ACC112 (cell line): ENCODE results near the gene OGDHL.
"Not testable (repeated sequence)": the region's sequence is repeated elsewhere in the genome, so short reads cannot be mapped to it uniquely, and the experiment has no call there.

Experiments used
- H2AFZ ChIP-seq: fragments of 200-600 bp; sonication (generic); one replicate; pipeline ENCODE4 v1.6.0; 2017; ENCODE audit warnings: antibody characterized with exemption, low read length; ENCODE audit not compliant: unreplicated experiment
- H3K27ac ChIP-seq: fragments of 200-600 bp; sonication (generic); 2 replicates; pipeline ENCODE4 v1.5.1; 2014; ENCODE audit warnings: low read depth, mild to moderate bottlenecking, antibody characterized with exemption, low read length, moderate library complexity
- H3K27me3 ChIP-seq: fragments of 200-600 bp; sonication (generic); 2 replicates; pipeline ENCODE4 v1.6.1; 2014; ENCODE audit warnings: mild to moderate bottlenecking, antibody characterized with exemption, low read length, moderate library complexity, mixed read lengths; ENCODE audit not compliant: insufficient read depth
- H3K36me3 ChIP-seq: fragments of 200-600 bp; sonication (generic); 2 replicates; pipeline ENCODE4 v1.6.1; 2016; ENCODE audit warnings: mild to moderate bottlenecking, antibody characterized with exemption, low read length, moderate library complexity, mixed read lengths; ENCODE audit not compliant: insufficient read depth
- H3K4me1 ChIP-seq: fragments of 200-600 bp; sonication (generic); one replicate; pipeline ENCODE4 v1.6.1; 2016; ENCODE audit warnings: low read length, mixed read lengths; ENCODE audit not compliant: insufficient read depth, unreplicated experiment, control insufficient read depth
- H3K4me3 ChIP-seq: fragments of 200-600 bp; sonication (generic); 2 replicates; pipeline ENCODE4 v1.5.1; 2014; ENCODE audit warnings: mild to moderate bottlenecking, low read depth, low read length
- H3K79me2 ChIP-seq: fragments of 200-600 bp; sonication (generic); one replicate; pipeline ENCODE4 v1.6.0; 2016; ENCODE audit warnings: low read length; ENCODE audit not compliant: control insufficient read depth, unreplicated experiment, insufficient read depth

Gene OGDHL

DNA sequence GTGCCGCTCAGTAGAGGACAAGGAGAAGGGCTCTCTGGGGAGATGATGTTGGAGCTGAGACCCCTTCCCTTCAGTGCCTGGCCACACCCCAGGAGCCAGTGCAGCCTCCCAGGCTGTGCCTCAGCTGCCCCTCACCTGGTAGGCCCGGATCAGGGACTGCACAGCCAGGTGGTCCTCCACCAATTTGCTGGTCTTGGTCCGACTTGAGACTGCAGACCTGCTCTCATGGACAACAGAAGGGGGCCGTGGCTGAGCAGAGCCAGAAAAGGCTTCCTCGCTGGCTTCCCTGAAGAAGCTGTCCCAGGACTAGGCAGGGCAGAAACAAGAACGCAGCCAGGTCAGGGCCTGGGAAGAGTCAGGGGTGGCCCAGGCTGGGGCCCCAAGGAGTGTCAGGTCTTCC, 5.5 kb downstream of the OGDHL start:
- Histone ChIP-seq H3K79me2 (no peaks in the 10 kb centered on the region), H3K4me1 (no peaks in the 10 kb centered on the region), H3K27me3 (peaks cover 61% of the 10 kb centered on the region), H3K36me3 (no peaks in the 10 kb centered on the region), H3K27ac (no peak overlapping the region), H2AFZ (no peak overlapping the region), H3K4me3 (no peak overlapping the region)

GRCh38 chr10:49756031-49756430, 6.1 kb downstream of the OGDHL start:
- no peak overlapping the region for H3K4me3 ChIP-seq
- H3K79me2 ChIP-seq = no peaks in the 10 kb centered on the region
- H3K27ac ChIP-seq = no peak overlapping the region
- H3K27me3 ChIP-seq = peaks cover 55% of the 10 kb centered on the region
- no peaks in the 10 kb centered on the region for H3K4me1 ChIP-seq
- no peaks in the 10 kb centered on the region for H3K36me3 ChIP-seq
- no peak overlapping the region for H2AFZ ChIP-seq

DNA sequence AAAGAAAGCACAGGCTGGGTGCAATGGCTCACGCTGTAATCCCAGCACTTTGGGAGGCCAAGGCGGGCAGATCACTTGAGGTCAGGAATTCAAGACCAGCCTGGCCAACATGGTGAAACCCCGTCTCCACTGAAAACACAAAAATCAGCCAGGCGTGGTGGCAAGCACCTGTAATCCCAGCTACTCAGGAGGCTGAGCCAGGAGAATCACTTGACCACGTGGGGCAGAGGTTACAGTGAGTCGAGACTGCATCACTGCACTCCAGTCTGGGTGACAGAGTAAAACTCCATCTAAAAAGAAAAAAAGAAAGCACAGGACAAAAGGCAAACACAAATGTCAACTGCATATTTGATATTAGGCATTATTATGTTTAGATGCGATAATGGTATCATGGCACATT, 7.2 kb downstream of the OGDHL start:
- H3K27ac ChIP-seq, H3K79me2 ChIP-seq, H2AFZ ChIP-seq, H3K4me3 ChIP-seq, H3K36me3 ChIP-seq, H3K4me1 ChIP-seq: not testable (repeated sequence)
- peaks cover 49% of the 10 kb centered on the region for H3K27me3 ChIP-seq

DNA sequence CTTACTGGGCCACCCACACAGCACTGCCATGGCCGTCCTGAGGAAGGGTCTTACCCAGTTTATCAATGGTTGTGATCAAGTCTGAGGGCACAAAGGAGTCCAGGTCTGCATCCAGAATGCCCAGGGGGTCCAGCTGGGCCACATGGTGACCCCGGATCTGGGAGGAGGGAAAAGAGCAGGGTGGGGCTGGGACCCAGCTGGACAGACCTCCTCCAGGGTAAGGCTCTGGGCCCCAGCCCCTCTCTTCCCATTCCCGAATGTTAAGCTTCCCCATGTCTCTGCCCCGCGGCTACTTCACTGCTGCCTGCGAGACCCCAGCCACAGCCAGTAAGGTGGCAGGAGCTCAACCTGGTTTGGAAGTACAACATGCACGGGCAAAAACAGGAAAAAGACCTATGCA, 9.5 kb downstream of the OGDHL start:
- peaks cover 48% of the 10 kb centered on the region for H3K27me3 ChIP-seq
- no peak overlapping the region for H2AFZ ChIP-seq
- H3K4me1 ChIP-seq = no peaks in the 10 kb centered on the region
- H3K36me3 ChIP-seq = no peaks in the 10 kb centered on the region
- H3K79me2 ChIP-seq = no peaks in the 10 kb centered on the region
- H3K27ac ChIP-seq = no peak overlapping the region
- H3K4me3 ChIP-seq = no peak overlapping the region

- Histone ChIP-seq H3K4me3 (no peak overlapping the region), H2AFZ (no peak overlapping the region), H3K27me3 (peaks cover 45% of the 10 kb centered on the region), H3K36me3 (no peaks in the 10 kb centered on the region), H3K4me1 (no peaks in the 10 kb centered on the region), H3K79me2 (no peaks in the 10 kb centered on the region), H3K27ac (no peak overlapping the region)
Measured at GRCh38 chr10:49751636-49752510, 10.2 kb downstream of the OGDHL start.

DNA sequence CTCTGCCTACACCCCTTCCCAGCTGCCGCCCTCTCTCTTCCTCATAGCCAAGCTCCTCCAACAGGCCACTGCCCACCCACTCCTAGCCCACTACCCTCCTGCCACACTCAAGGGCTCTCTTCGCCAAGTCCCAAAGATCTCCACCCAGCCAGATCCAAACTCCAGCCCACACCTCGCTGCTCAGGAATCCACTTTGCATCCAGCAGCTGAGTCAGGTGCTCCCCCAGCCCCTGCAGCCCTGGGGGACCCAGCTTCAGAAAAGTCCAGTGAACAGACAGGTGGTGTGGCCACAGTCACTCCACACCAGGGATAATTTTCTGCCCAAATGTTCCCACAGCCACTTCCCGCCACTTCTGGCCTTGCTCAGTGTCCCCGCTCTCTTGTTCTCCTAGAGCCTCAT, 10.9 kb downstream of the OGDHL start:
- no peak overlapping the region for H2AFZ ChIP-seq
- no peaks in the 10 kb centered on the region for H3K4me1 ChIP-seq
- no peaks in the 10 kb centered on the region for H3K36me3 ChIP-seq
- H3K27ac ChIP-seq = no peak overlapping the region
- H3K4me3 ChIP-seq = no peak overlapping the region
- no peaks in the 10 kb centered on the region for H3K79me2 ChIP-seq
- H3K27me3 ChIP-seq = peaks cover 38% of the 10 kb centered on the region

- no peak overlapping the region for H3K27ac ChIP-seq
- H3K79me2 ChIP-seq = no peaks in the 10 kb centered on the region
- H3K4me1 ChIP-seq = no peaks in the 10 kb centered on the region
- H2AFZ ChIP-seq = no peak overlapping the region
- H3K4me3 ChIP-seq = no peak overlapping the region
- peaks cover 32% of the 10 kb centered on the region for H3K27me3 ChIP-seq
- no peaks in the 10 kb centered on the region for H3K36me3 ChIP-seq
Measured at GRCh38 chr10:49750546-49750945, 11.6 kb downstream of the OGDHL start.

DNA sequence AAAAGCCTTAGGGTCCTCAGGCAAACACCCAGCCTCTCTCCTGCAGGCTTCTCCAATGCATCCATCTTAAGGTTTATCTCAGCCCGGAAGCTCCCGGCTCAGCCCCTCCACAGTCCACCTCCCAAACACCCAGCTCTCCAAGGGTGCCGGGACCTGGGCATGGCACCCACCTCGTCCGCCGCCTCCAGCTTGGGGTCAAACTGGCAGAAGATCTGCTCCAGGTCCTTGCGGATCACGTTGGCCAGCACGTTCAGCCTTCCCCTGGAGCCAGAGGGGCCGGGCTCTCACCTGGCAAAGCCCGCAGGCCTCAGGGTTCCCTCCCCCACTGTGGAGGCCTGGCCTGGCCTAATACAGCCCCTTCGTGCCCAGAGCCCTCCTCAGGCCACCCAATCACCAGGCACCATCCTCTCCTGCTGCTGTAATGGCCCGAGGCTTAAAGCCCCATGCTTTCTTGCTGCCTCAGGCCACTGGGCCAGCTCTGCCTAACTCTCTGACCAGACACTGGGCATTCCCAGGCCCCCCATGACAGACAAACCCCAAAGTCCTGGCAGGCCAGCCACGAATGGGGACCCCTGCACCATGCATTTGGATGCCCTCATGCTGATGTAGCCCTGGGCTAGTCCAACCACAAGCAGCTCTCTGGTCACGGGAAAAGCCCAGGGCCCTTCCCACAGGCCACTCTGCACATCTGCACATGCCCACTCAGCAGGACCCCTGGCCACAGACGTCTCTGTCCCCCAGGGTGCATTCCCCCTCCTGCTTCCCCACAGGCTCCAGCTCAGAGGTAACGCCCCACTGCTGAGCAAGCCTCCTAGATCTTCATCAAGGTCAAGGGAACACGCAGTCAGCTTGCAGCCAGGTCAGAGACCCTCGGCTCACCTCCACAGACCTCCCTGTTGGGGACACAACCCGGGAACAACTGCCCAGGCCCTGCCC, 12.3 kb downstream of the OGDHL start:
- H3K4me1 ChIP-seq = no peaks in the 10 kb centered on the region

DNA sequence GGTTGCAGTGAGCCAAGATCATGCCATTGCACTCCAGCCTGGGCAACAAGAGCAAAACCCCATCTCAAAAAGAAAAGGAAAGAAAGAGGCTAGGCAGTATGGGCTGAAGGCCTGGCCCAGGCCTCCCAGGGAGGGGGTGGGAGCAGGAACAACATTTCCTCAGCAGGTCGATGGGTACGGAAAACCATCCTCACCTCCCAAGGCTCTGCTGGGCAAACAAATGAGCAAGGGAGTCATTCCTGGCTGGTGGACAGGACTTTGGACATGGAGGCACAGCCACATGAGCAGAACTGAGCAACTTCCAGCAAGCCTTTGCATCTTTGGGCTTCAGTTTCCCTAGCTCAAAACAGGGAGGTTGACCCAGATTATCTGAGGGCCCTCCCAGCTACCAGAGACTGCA, 13.0 kb downstream of the OGDHL start:
- peaks cover 18% of the 10 kb centered on the region for H3K27me3 ChIP-seq
- no peak overlapping the region for H3K27ac ChIP-seq
- no peaks in the 10 kb centered on the region for H3K4me1 ChIP-seq
- H3K79me2 ChIP-seq = no peaks in the 10 kb centered on the region
- no peak overlapping the region for H2AFZ ChIP-seq
- H3K4me3 ChIP-seq = no peak overlapping the region
- H3K36me3 ChIP-seq = no peaks in the 10 kb centered on the region

More for the DNA sequence above, 12.3 kb downstream of the OGDHL start:
- no peak overlapping the region for H3K4me3 ChIP-seq
- H3K36me3 ChIP-seq = no peaks in the 10 kb centered on the region
- H2AFZ ChIP-seq = no peak overlapping the region
- H3K79me2 ChIP-seq = no peaks in the 10 kb centered on the region
- H3K27ac ChIP-seq = no peak overlapping the region
- H3K27me3 ChIP-seq = peaks cover 25% of the 10 kb centered on the region

- Histone ChIP-seq H3K4me3 (no peak overlapping the region), H2AFZ (no peak overlapping the region), H3K36me3 (no peaks in the 10 kb centered on the region), H3K27ac (no peak overlapping the region), H3K27me3 (peaks cover 14% of the 10 kb centered on the region), H3K4me1 (no peaks in the 10 kb centered on the region), H3K79me2 (no peaks in the 10 kb centered on the region)
Measured at GRCh38 chr10:49748006-49748405, 14.1 kb downstream of the OGDHL start.
